ENCODE data around the gene MMS22L.

The MMS22L gene

DNA sequence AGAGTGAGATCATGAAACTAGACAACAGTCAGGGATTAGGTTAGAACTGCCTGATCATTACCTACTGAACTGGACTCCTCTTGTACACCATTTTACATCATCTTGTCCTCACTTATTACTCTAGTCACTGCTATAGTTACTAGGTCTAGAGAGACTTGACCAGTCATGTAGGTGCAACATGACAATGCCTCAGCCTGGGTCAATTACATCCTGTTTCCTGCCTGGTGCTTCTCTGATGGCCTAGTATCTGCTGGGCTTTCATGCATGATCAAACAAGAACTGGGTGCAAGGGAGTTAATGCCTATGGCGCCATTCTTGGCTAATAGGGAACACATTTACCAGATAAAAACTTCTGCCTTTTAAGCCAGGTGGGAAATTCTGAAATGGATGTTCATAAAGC is 39.2 kb upstream of the MMS22L start:
- Histone ChIP-seq H3K4me1 (ENCODE audit: insufficient read depth, low read length, poor library complexity, severe bottlenecking) (no peaks in the 10 kb centered on the region), H3K79me2 (ENCODE audit: insufficient read depth, low read length) (no peaks in the 10 kb centered on the region), H3K27me3 (ENCODE audit: insufficient read depth, low read length, poor library complexity, severe bottlenecking) (no peaks in the 10 kb centered on the region), H2AFZ (ENCODE audit: low read length) (no peak overlapping the region), H3K4me2 (ENCODE audit: low read depth, low read length, poor library complexity, severe bottlenecking) (no peak overlapping the region), H3K9me3 (ENCODE audit: insufficient read depth, low read depth, low read length) (no peaks in the 10 kb centered on the region), H3K9me2 (replicated peaks; ENCODE audit: low read depth, low read length) (no peaks in the 10 kb centered on the region), H3K4me3 (ENCODE audit: low read length, poor library complexity, severe bottlenecking) (no peak overlapping the region), H3K36me3 (ENCODE audit: insufficient read depth, low read length) (no peaks in the 10 kb centered on the region), H4K20me1 (ENCODE audit: insufficient read depth, low read length, poor library complexity, severe bottlenecking) (no peaks in the 10 kb centered on the region), H3F3A (ENCODE audit: low read depth) (no peaks in the 10 kb centered on the region), H3K9ac (ENCODE audit: low read depth, low read length, poor library complexity, severe bottlenecking) (no peak overlapping the region)
- no peak for TF ChIP-seq EZH2phosphoT487 (IDR thresholded peaks at IDR 0.05; ENCODE audit: borderline replicate concordance)
- TF ChIP-seq, protein P1, sequence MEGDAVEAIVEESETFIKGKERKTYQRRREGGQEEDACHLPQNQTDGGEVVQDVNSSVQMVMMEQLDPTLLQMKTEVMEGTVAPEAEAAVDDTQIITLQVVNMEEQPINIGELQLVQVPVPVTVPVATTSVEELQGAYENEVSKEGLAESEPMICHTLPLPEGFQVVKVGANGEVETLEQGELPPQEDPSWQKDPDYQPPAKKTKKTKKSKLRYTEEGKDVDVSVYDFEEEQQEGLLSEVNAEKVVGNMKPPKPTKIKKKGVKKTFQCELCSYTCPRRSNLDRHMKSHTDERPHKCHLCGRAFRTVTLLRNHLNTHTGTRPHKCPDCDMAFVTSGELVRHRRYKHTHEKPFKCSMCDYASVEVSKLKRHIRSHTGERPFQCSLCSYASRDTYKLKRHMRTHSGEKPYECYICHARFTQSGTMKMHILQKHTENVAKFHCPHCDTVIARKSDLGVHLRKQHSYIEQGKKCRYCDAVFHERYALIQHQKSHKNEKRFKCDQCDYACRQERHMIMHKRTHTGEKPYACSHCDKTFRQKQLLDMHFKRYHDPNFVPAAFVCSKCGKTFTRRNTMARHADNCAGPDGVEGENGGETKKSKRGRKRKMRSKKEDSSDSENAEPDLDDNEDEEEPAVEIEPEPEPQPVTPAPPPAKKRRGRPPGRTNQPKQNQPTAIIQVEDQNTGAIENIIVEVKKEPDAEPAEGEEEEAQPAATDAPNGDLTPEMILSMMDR (conservative IDR thresholded peaks at IDR 0.05; ENCODE audit: low read length): no peak

DNA sequence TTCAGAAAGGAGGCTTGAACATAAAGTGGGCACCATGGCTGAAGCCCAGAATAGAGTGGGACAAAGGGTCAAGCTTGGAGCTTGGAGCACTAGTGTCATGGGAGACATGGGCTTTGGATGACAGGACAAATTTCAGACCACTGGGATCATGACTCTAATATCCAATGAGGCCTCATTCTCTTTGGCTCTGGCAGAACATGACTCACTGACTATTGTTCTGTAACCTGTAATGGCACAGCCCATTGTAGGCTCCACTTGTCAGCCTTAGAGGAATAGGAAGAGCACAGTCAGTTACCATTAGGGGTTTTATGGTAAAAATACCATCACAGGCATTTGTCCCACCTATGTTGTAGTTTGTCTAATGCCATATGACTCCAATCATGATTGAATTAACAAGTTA is 34.0 kb upstream of the MMS22L start:
- H3K4me3 ChIP-seq (ENCODE audit: low read length, poor library complexity, severe bottlenecking): no peak overlapping the region
- H3K9me3 ChIP-seq (ENCODE audit: insufficient read depth, low read depth, low read length): no peaks in the 10 kb centered on the region
- no peaks in the 10 kb centered on the region for H3K9me2 ChIP-seq (replicated peaks; ENCODE audit: low read depth, low read length)
- H3K36me3 ChIP-seq (ENCODE audit: insufficient read depth, low read length): no peaks in the 10 kb centered on the region
- TF ChIP-seq, protein P1 (conservative IDR thresholded peaks at IDR 0.05; ENCODE audit: low read length): no peak
- no peak for TF ChIP-seq EZH2phosphoT487 (IDR thresholded peaks at IDR 0.05; ENCODE audit: borderline replicate concordance)
- H3K9ac ChIP-seq (ENCODE audit: low read depth, low read length, poor library complexity, severe bottlenecking): no peak overlapping the region
- no peak overlapping the region for H3K4me2 ChIP-seq (ENCODE audit: low read depth, low read length, poor library complexity, severe bottlenecking)
- no peak overlapping the region for H2AFZ ChIP-seq (ENCODE audit: low read length)
- H4K20me1 ChIP-seq (ENCODE audit: insufficient read depth, low read length, poor library complexity, severe bottlenecking): no peaks in the 10 kb centered on the region
- H3K27me3 ChIP-seq (ENCODE audit: insufficient read depth, low read length, poor library complexity, severe bottlenecking): no peaks in the 10 kb centered on the region
- H3K79me2 ChIP-seq (ENCODE audit: insufficient read depth, low read length): no peaks in the 10 kb centered on the region
- no peaks in the 10 kb centered on the region for H3F3A ChIP-seq (ENCODE audit: low read depth)
- no peaks in the 10 kb centered on the region for H3K4me1 ChIP-seq (ENCODE audit: insufficient read depth, low read length, poor library complexity, severe bottlenecking)

DNA sequence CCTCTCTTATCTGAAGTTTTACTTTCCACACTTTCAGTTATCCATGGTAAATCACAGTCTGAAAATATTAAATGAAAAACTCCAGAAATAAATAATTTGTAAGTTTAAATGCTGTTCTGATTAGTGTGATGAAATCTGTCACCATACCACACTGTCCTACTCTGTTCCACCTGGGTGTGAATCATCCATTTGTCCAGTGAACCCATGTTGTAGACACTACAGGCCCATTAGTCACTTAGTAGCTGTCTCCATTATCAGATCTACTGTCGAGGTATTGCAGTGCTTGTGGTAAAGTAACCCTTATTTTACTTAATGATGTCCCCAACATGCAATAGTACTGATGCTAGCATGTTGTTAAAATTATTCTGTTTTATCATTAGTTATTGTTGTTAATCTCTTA is 29.2 kb upstream of the MMS22L start:
- TF ChIP-seq EZH2phosphoT487 (IDR thresholded peaks at IDR 0.05; ENCODE audit: borderline replicate concordance): no peak
- TF ChIP-seq, protein P1 (conservative IDR thresholded peaks at IDR 0.05; ENCODE audit: low read length): no peak
- no peak overlapping the region for H3K9ac ChIP-seq (ENCODE audit: low read depth, low read length, poor library complexity, severe bottlenecking)
- H3F3A ChIP-seq (ENCODE audit: low read depth): no peaks in the 10 kb centered on the region
- no peaks in the 10 kb centered on the region for H3K4me1 ChIP-seq (ENCODE audit: insufficient read depth, low read length, poor library complexity, severe bottlenecking)
- H4K20me1 ChIP-seq (ENCODE audit: insufficient read depth, low read length, poor library complexity, severe bottlenecking): no peaks in the 10 kb centered on the region
- H3K4me3 ChIP-seq (ENCODE audit: low read length, poor library complexity, severe bottlenecking): no peak overlapping the region
- no peak overlapping the region for H2AFZ ChIP-seq (ENCODE audit: low read length)
- H3K36me3 ChIP-seq (ENCODE audit: insufficient read depth, low read length): no peaks in the 10 kb centered on the region
- H3K79me2 ChIP-seq (ENCODE audit: insufficient read depth, low read length): no peaks in the 10 kb centered on the region
- H3K9me3 ChIP-seq (ENCODE audit: insufficient read depth, low read depth, low read length): no peaks in the 10 kb centered on the region
- no peak overlapping the region for H3K4me2 ChIP-seq (ENCODE audit: low read depth, low read length, poor library complexity, severe bottlenecking)
- H3K9me2 ChIP-seq (replicated peaks; ENCODE audit: low read depth, low read length): no peaks in the 10 kb centered on the region
- no peaks in the 10 kb centered on the region for H3K27me3 ChIP-seq (ENCODE audit: insufficient read depth, low read length, poor library complexity, severe bottlenecking)
